ENCODE data around the gene KANK2. TPM values are rescaled to one million over a fixed set of nuclear protein-coding genes. Genes with fewer than 3 reads are reported as not detected.
"Not testable (repeated sequence)": the region's sequence is repeated elsewhere in the genome, so short reads cannot be mapped to it uniquely, and the experiment has no call there.

Gene KANK2
- total RNA-seq, 1 experiment from 2014 or later: 472 TPM

GRCh38 chr19:11166281-11167142, 30.8 kb downstream of the KANK2 start:
- Histone ChIP-seq H3K36me3 (peaks cover 85% of the 10 kb centered on the region), H3K4me3 (no peak overlapping the region), H3K4me1 (replicated peaks) (peaks cover 47% of the 10 kb centered on the region), H3K27me3 (replicated peaks) (no peaks in the 10 kb centered on the region), H3K9me3 (replicated peaks) (no peaks in the 10 kb centered on the region), H3K27ac (no peak overlapping the region)
- no peak for DNase-seq (ENCODE audit: low read depth in 1 of 2, low spot score in 2 of 2)

GRCh38 chr19:11165486-11166030, 31.8 kb downstream of the KANK2 start:
- Histone ChIP-seq H3K27ac (no peak overlapping the region), H3K27me3 (replicated peaks) (no peaks in the 10 kb centered on the region), H3K9me3 (replicated peaks) (no peaks in the 10 kb centered on the region; the same call in 1 of the 2 replicates), H3K36me3 (peaks cover 75% of the 10 kb centered on the region), H3K4me1 (replicated peaks) (peaks cover 39% of the 10 kb centered on the region), H3K4me3 (no peak overlapping the region)
- no peak for DNase-seq (ENCODE audit: low read depth in 1 of 2, low spot score in 2 of 2)

- H3K36me3 ChIP-seq: peaks cover 69% of the 10 kb centered on the region
- peaks cover 33% of the 10 kb centered on the region for H3K4me1 ChIP-seq (replicated peaks)
- no peak overlapping the region for H3K4me3 ChIP-seq
- DNase-seq (ENCODE audit: low read depth in 1 of 2, low spot score in 2 of 2): no peak
- no peaks in the 10 kb centered on the region; the same call in 1 of the 2 replicates for H3K9me3 ChIP-seq (replicated peaks)
- no peak overlapping the region for H3K27ac ChIP-seq
- no peaks in the 10 kb centered on the region for H3K27me3 ChIP-seq (replicated peaks)
These were observed 32.4 kb downstream of the KANK2 start for GRCh38 chr19:11164879-11165406.

GRCh38 chr19:11164296-11164695, 33.0 kb downstream of the KANK2 start:
- Histone ChIP-seq H3K27me3 (replicated peaks) (no peaks in the 10 kb centered on the region), H3K9me3 (replicated peaks) (no peaks in the 10 kb centered on the region; the same call in 1 of the 2 replicates), H3K27ac (no peak overlapping the region), H3K36me3 (peaks cover 63% of the 10 kb centered on the region), H3K4me1 (replicated peaks) (peaks cover 26% of the 10 kb centered on the region), H3K4me3 (no peak overlapping the region)
- DNase-seq (ENCODE audit: low read depth in 1 of 2, low spot score in 2 of 2): no peak

- H3K27me3 ChIP-seq (replicated peaks); H3K9me3 ChIP-seq (replicated peaks); H3K4me1 ChIP-seq (replicated peaks); DNase-seq (ENCODE audit: low read depth in 1 of 2, low spot score in 2 of 2); H3K4me3 ChIP-seq; H3K27ac ChIP-seq: not testable (repeated sequence)
- H3K36me3 ChIP-seq: peaks cover 29% of the 10 kb centered on the region
These were observed 36.9 kb downstream of the KANK2 start for GRCh38 chr19:11160440-11160768.

- H3K27ac ChIP-seq: no peak overlapping the region
- H3K9me3 ChIP-seq (replicated peaks): no peaks in the 10 kb centered on the region; the same call in 1 of the 2 replicates
- peaks cover 29% of the 10 kb centered on the region for H3K36me3 ChIP-seq
- DNase-seq (ENCODE audit: low read depth in 1 of 2, low spot score in 2 of 2): no peak
- no peak overlapping the region for H3K4me3 ChIP-seq
- H3K27me3 ChIP-seq (replicated peaks): no peaks in the 10 kb centered on the region
- peaks cover 10% of the 10 kb centered on the region for H3K4me1 ChIP-seq (replicated peaks)
These were observed 37.5 kb downstream of the KANK2 start for GRCh38 chr19:11159598-11160439.

- H3K36me3 ChIP-seq: peaks cover 47% of the 10 kb centered on the region
- peak; percentile 99 for DNase-seq (ENCODE audit: low read depth in 1 of 2, low spot score in 2 of 2)
- H3K9me3 ChIP-seq (replicated peaks): no peaks in the 10 kb centered on the region; the same call in 1 of the 2 replicates
- peak within 1 kb of the TSS; percentile 74 for H3K27ac ChIP-seq
- H3K4me3 ChIP-seq: peak within 1 kb of the TSS; percentile 82
- H3K4me1 ChIP-seq (replicated peaks): peaks cover 37% of the 10 kb centered on the region
- H3K27me3 ChIP-seq (replicated peaks): no peaks in the 10 kb centered on the region
These were observed 41.8 kb downstream of the KANK2 start, which contains the start of gene SPC24 for GRCh38 chr19:11155373-11156120. TSS of gene SPC24 (minus strand) at chr19:11155782. CDS start at chr19:11155776, 6 bp downstream.

- H3K27me3 ChIP-seq (replicated peaks): no peaks in the 10 kb centered on the region
- H3K4me3 ChIP-seq: peak overlapping the region; percentile 82
- no peaks in the 10 kb centered on the region for H3K9me3 ChIP-seq (replicated peaks)
- H3K27ac ChIP-seq: peak overlapping the region; percentile 74
- peaks cover 56% of the 10 kb centered on the region for H3K36me3 ChIP-seq
- peaks cover 37% of the 10 kb centered on the region for H3K4me1 ChIP-seq (replicated peaks)
- no peak for DNase-seq (ENCODE audit: low read depth in 1 of 2, low spot score in 2 of 2)
These were observed 42.7 kb downstream of the KANK2 start for GRCh38 chr19:11154683-11155047.

GRCh38 chr19:11152318-11153062, 44.9 kb downstream of the KANK2 start:
- no peak for DNase-seq (ENCODE audit: low read depth in 1 of 2, low spot score in 2 of 2)
- H3K4me3 ChIP-seq: no peak overlapping the region
- peak overlapping the region; percentile 24 for H3K27ac ChIP-seq
- H3K36me3 ChIP-seq: peaks cover 77% of the 10 kb centered on the region
- H3K9me3 ChIP-seq (replicated peaks): no peaks in the 10 kb centered on the region
- H3K27me3 ChIP-seq (replicated peaks): no peaks in the 10 kb centered on the region
- peaks cover 37% of the 10 kb centered on the region for H3K4me1 ChIP-seq (replicated peaks)

- no peak overlapping the region for H3K27ac ChIP-seq
- H3K4me3 ChIP-seq: no peak overlapping the region
- peaks cover 33% of the 10 kb centered on the region for H3K4me1 ChIP-seq (replicated peaks)
- no peak for DNase-seq (ENCODE audit: low read depth in 1 of 2, low spot score in 2 of 2)
- no peaks in the 10 kb centered on the region for H3K9me3 ChIP-seq (replicated peaks)
- H3K36me3 ChIP-seq: peaks cover 91% of the 10 kb centered on the region
- H3K27me3 ChIP-seq (replicated peaks): no peaks in the 10 kb centered on the region
These were observed 46.2 kb downstream of the KANK2 start for GRCh38 chr19:11151181-11151580.

GRCh38 chr19:11148001-11148400, 49.3 kb downstream of the KANK2 start:
- Histone ChIP-seq H3K36me3 (peaks cover 93% of the 10 kb centered on the region), H3K27ac (no peak overlapping the region), H3K4me3 (no peak overlapping the region), H3K27me3 (replicated peaks) (no peaks in the 10 kb centered on the region), H3K9me3 (replicated peaks) (no peaks in the 10 kb centered on the region; the same call in 1 of the 2 replicates), H3K4me1 (replicated peaks) (peaks cover 22% of the 10 kb centered on the region)
- DNase-seq (ENCODE audit: low read depth in 1 of 2, low spot score in 2 of 2): no peak

GRCh38 chr19:11145536-11145924, 51.8 kb downstream of the KANK2 start:
- H3K27ac ChIP-seq: no peak overlapping the region

More at GRCh38 chr19:11145536-11145924, 51.8 kb downstream of the KANK2 start:
- H3K4me1 ChIP-seq (replicated peaks): peaks cover 37% of the 10 kb centered on the region
- H3K27me3 ChIP-seq (replicated peaks): no peaks in the 10 kb centered on the region
- no peak overlapping the region for H3K4me3 ChIP-seq
- H3K36me3 ChIP-seq: peaks cover 80% of the 10 kb centered on the region
- H3K9me3 ChIP-seq (replicated peaks): peaks cover 3% of the 10 kb centered on the region; the same call in 1 of the 2 replicates
- no peak for DNase-seq (ENCODE audit: low read depth in 1 of 2, low spot score in 2 of 2)
